DND-41 (cell line): ENCODE measurements around the gene GBX1.

ENCODE experiments used
- CTCF ChIP-seq: IDR thresholded peaks from 2 replicates; pipeline ENCODE4 v1.5.1; 2012; ENCODE audit warnings: borderline replicate concordance, low read length, moderate library complexity, mild to moderate bottlenecking; ENCODE audit not compliant: poor library complexity, severe bottlenecking; ENCODE audit errors: extremely low read depth
- EZH2 ChIP-seq: IDR thresholded peaks from 3 replicates; pipeline ENCODE4 v1.6.1; 2012; ENCODE audit warnings: borderline replicate concordance, low read depth, mild to moderate bottlenecking, moderate library complexity, low read length, inconsistent platforms; ENCODE audit not compliant: severe bottlenecking

- TF ChIP-seq CTCF, result no peak
- no peak for TF ChIP-seq EZH2
Measured at GRCh38 chr7:151130741-151131157, 36.7 kb downstream of the GBX1 start.
